ENCODE data around the gene MLC1.

DNA sequence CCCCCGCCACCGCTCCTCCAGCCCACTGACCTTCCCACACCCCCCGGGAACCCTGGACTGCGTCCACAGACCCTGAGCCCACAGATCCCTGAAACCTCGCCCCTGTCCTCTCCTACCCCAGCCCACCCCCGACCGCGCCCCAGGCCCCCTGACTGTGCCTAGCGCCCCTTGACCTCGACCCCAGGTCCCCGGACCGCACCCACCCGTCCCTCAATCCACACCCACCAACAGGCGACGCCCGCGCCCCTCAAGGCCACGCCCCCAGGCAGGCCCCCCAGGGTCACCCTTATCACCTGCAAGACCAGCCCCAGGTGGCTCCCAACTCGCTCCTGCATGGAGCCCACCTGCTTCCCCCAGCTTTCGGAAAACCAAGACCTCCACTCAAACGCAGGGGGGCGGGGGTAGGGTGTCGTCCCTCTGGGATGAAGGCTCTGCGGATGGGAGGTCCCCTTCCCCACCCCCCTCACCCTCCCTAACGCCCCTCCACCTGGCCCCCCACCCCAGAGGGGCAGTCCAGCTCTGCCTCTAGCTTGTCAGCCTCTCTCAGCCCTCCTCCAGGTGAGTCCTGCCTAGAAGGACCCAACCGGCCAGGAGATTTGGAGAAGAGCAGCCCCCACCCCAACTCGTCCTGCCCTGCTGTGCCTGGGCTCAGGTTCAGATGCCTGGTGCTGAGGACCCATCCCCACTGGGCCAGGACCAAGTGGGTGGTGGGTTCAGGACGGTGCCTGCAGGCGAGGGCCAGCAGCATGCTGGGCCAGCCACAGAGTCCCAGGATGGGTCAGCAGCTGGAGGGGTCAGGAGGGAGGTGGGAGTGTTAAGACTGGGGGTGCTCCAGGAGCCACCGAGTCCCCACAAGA lies 69.5 kb downstream of the MLC1 start:
- TF ChIP-seq, protein P1, sequence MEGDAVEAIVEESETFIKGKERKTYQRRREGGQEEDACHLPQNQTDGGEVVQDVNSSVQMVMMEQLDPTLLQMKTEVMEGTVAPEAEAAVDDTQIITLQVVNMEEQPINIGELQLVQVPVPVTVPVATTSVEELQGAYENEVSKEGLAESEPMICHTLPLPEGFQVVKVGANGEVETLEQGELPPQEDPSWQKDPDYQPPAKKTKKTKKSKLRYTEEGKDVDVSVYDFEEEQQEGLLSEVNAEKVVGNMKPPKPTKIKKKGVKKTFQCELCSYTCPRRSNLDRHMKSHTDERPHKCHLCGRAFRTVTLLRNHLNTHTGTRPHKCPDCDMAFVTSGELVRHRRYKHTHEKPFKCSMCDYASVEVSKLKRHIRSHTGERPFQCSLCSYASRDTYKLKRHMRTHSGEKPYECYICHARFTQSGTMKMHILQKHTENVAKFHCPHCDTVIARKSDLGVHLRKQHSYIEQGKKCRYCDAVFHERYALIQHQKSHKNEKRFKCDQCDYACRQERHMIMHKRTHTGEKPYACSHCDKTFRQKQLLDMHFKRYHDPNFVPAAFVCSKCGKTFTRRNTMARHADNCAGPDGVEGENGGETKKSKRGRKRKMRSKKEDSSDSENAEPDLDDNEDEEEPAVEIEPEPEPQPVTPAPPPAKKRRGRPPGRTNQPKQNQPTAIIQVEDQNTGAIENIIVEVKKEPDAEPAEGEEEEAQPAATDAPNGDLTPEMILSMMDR (IDR thresholded peaks at IDR 0.05), result no peak
- no peak for TF ChIP-seq POLR2AphosphoS5 (IDR thresholded peaks at IDR 0.05; ENCODE audit: low read depth, low read length)
- TF ChIP-seq REST (IDR thresholded peaks at IDR 0.05; ENCODE audit: insufficient read depth in 1 of 2, low read depth in 2 of 2, low read length in 1 of 2), result no peak
- TF ChIP-seq SIN3A (IDR thresholded peaks at IDR 0.05; ENCODE audit: borderline replicate concordance, insufficient read depth, low read depth, low read length), result no peak
- TF ChIP-seq TCF7L2 (IDR thresholded peaks at IDR 0.05; ENCODE audit: low read depth, low read length), result no peak
